H9 (cell line): ENCODE data around the gene FETUB. TPM values are rescaled to one million over a fixed set of nuclear protein-coding genes. Genes with fewer than 3 reads are reported as not detected.

Source experiments
- DNase-seq: peaks from one replicate; pipeline ENCODE4 v3.0.0-alpha.2; 2017
- H2AFZ ChIP-seq: one replicate; pipeline ENCODE4 v1.6.1; 2013; ENCODE audit warnings: mild to moderate bottlenecking, low read length, control low read depth, moderate library complexity
- H2AK5ac ChIP-seq: 2 replicates; pipeline ENCODE4 v1.6.1; 2013; ENCODE audit warnings: low read length, control low read depth, mixed read lengths; ENCODE audit not compliant: insufficient read length
- H2BK120ac ChIP-seq: one replicate; pipeline ENCODE4 v1.6.1; 2013; ENCODE audit warnings: low read depth, mild to moderate bottlenecking, low read length, control low read depth, inconsistent platforms; ENCODE audit not compliant: poor library complexity, severe bottlenecking
- H2BK12ac ChIP-seq: 2 replicates; pipeline ENCODE4 v1.6.1; 2013; ENCODE audit warnings: low read length, control low read depth, mixed read lengths, low read depth; ENCODE audit not compliant: insufficient read length
- H2BK15ac ChIP-seq: 2 replicates; pipeline ENCODE4 v1.6.1; 2013; ENCODE audit warnings: low read depth, low read length, control low read depth
- H2BK20ac ChIP-seq: one replicate; pipeline ENCODE4 v1.6.1; 2013; ENCODE audit warnings: low read depth, mild to moderate bottlenecking, low read length, control low read depth, inconsistent platforms; ENCODE audit not compliant: poor library complexity, severe bottlenecking
- H2BK5ac ChIP-seq: 2 replicates; pipeline ENCODE4 v1.6.1; 2013; ENCODE audit warnings: low read length, control low read depth, mixed read lengths; ENCODE audit not compliant: insufficient read length
- H3K14ac ChIP-seq: 2 replicates; pipeline ENCODE4 v1.6.1; 2013; ENCODE audit warnings: low read length, control low read depth; ENCODE audit not compliant: insufficient read depth
- H3K18ac ChIP-seq: 2 replicates; pipeline ENCODE4 v1.6.1; 2013; ENCODE audit warnings: low read depth, mild to moderate bottlenecking, mixed read lengths, low read length, control low read depth; ENCODE audit not compliant: insufficient read length
- H3K23ac ChIP-seq: 2 replicates; pipeline ENCODE4 v1.6.1; 2013; ENCODE audit warnings: low read length, control low read depth, mixed read lengths, low read depth; ENCODE audit not compliant: insufficient read length
- H3K23me2 ChIP-seq: 2 replicates; pipeline ENCODE4 v1.6.1; 2013; ENCODE audit warnings: low read depth, mild to moderate bottlenecking, mixed read lengths, low read length, control low read depth; ENCODE audit not compliant: insufficient read length, poor library complexity, severe bottlenecking
- H3K27ac ChIP-seq: 2 replicates; pipeline ENCODE4 v1.5.1; 2013; ENCODE audit warnings: low read length, control low read depth, mixed read lengths, low read depth; ENCODE audit not compliant: insufficient read length
- H3K27me3 ChIP-seq: 2 replicates; pipeline ENCODE4 v1.6.1; 2013; ENCODE audit warnings: low read length, control low read depth, inconsistent platforms; ENCODE audit not compliant: insufficient read depth
- H3K4ac ChIP-seq: 2 replicates; pipeline ENCODE4 v1.6.1; 2013; ENCODE audit warnings: low read depth, mild to moderate bottlenecking, control low read depth, inconsistent platforms, low read length, moderate library complexity
- H3K4me1 ChIP-seq: 2 replicates; pipeline ENCODE4 v1.6.1; 2013; ENCODE audit warnings: low read length, control low read depth, inconsistent platforms; ENCODE audit not compliant: insufficient read depth
- H3K4me2 ChIP-seq: 2 replicates; pipeline ENCODE4 v1.6.1; 2013; ENCODE audit warnings: low read length, control low read depth, mixed read lengths; ENCODE audit not compliant: insufficient read length, insufficient read depth
- H3K56ac ChIP-seq: 2 replicates; pipeline ENCODE4 v1.6.1; 2013; ENCODE audit warnings: low read depth, mild to moderate bottlenecking, mixed read lengths, low read length, control low read depth; ENCODE audit not compliant: insufficient read length
- H3K79me1 ChIP-seq: 2 replicates; pipeline ENCODE4 v1.6.1; 2013; ENCODE audit warnings: low read depth, mild to moderate bottlenecking, moderate library complexity, low read length, control low read depth, inconsistent platforms; ENCODE audit not compliant: insufficient read depth, poor library complexity, severe bottlenecking
- H3K79me2 ChIP-seq: 2 replicates; pipeline ENCODE4 v1.6.1; 2013; ENCODE audit warnings: low read length, control low read depth, inconsistent platforms; ENCODE audit not compliant: insufficient read depth
- H3K9ac ChIP-seq: 2 replicates; pipeline ENCODE4 v1.6.1; 2013; ENCODE audit warnings: low read length, control low read depth, mixed read lengths; ENCODE audit not compliant: insufficient read length; ENCODE audit errors: extremely low read depth
- H3K9me3 ChIP-seq: one replicate; pipeline ENCODE4 v1.6.1; 2013; ENCODE audit warnings: low read depth, low read length, inconsistent platforms; ENCODE audit not compliant: control insufficient read depth
- H3T11ph ChIP-seq: one replicate; pipeline ENCODE4 v1.6.1; 2013; ENCODE audit warnings: mild to moderate bottlenecking, low read length, control low read depth, inconsistent platforms
- H4K20me1 ChIP-seq: one replicate; pipeline ENCODE4 v1.6.1; 2013; ENCODE audit not compliant: control insufficient read depth, insufficient read length, insufficient read depth
- H4K5ac ChIP-seq: 2 replicates; pipeline ENCODE4 v1.6.1; 2013; ENCODE audit warnings: low read depth, mild to moderate bottlenecking, mixed read lengths, low read length, control low read depth; ENCODE audit not compliant: insufficient read length
- H4K8ac ChIP-seq: replicated peaks from 2 replicates; pipeline ENCODE4 v1.6.1; 2013; ENCODE audit warnings: low read length, control low read depth, mixed read lengths, low read depth; ENCODE audit not compliant: insufficient read length
- H4K91ac ChIP-seq: 2 replicates; pipeline ENCODE4 v1.6.1; 2013; ENCODE audit warnings: low read depth, mild to moderate bottlenecking, moderate library complexity, mixed read lengths, low read length, control low read depth; ENCODE audit not compliant: insufficient read length
- H3K27ac Mint-ChIP-seq, 3 experiments: 2 replicates in 2 of 3; 3 replicates in 1 of 3; pipeline ENCODE4 v1.8.0; 2020 to 2021; ENCODE audit warnings: mixed read lengths in 3 of 3, mild to moderate bottlenecking in 1 of 3, moderate library complexity in 1 of 3
- H3K27me3 Mint-ChIP-seq: 2 replicates; pipeline ENCODE4 v1.8.0; 2021; ENCODE audit warnings: low read depth, mild to moderate bottlenecking, moderate library complexity, mixed read lengths
- H3K36me3 Mint-ChIP-seq, 3 experiments: 2 replicates in 2 of 3; 3 replicates in 1 of 3; pipeline ENCODE4 v1.8.0; 2020 to 2021; ENCODE audit warnings: low read depth in 3 of 3, mixed read lengths in 3 of 3; ENCODE audit not compliant: insufficient read depth in 1 of 3
- H3K4me1 Mint-ChIP-seq, 2 experiments: 2 replicates each; pipeline ENCODE4 v1.8.0; 2020; ENCODE audit warnings: mixed read lengths in 2 of 2
- H3K4me3 Mint-ChIP-seq, 2 experiments: 2 replicates in 1 of 2; 3 replicates in 1 of 2; pipeline ENCODE4 v1.8.0; 2020 to 2021; ENCODE audit warnings: mild to moderate bottlenecking in 2 of 2, mixed read lengths in 2 of 2, moderate library complexity in 1 of 2
- H3K9me3 Mint-ChIP-seq, 2 experiments: 2 replicates in 1 of 2; 3 replicates in 1 of 2; pipeline ENCODE4 v1.8.0; 2020; ENCODE audit warnings: mild to moderate bottlenecking in 2 of 2, mixed read lengths in 2 of 2, moderate library complexity in 1 of 2
- CTCF ChIP-seq: fragments of 200-600 bp; sonication (generic); conservative IDR thresholded peaks from 3 replicates; pipeline ENCODE4 v1.8.0; 2021; ENCODE audit warnings: antibody characterized with exemption, mild to moderate bottlenecking
- WGBS: extraction: QIAGEN DNeasy Blood & Tissue Kit; methylation state at CpG from one replicate; pipeline ENCODE4 v1.1.7; 2013; ENCODE audit warnings: missing lambda C conversion rate, low lambda C conversion rate, mixed read lengths; ENCODE audit not compliant: insufficient read length; ENCODE audit errors: extremely low coverage; 5-methylcytosine and 5-hydroxymethylcytosine counted together
- total RNA-seq: library from RNA; stranded (reverse); gene quantifications from 2 replicates; pipeline ENCODE4 v1.2.1, GENCODE V29; 2021

FETUB gene
- total RNA-seq, 1 experiment from 2014 or later: not detected

- H3K4me3 Mint-ChIP-seq: no peak overlapping the region
Measured at GRCh38 chr3:186643493-186643892, 3.3 kb downstream of the FETUB start.

More at GRCh38 chr3:186643493-186643892, 3.3 kb downstream of the FETUB start:
- no peak overlapping the region for H2BK15ac ChIP-seq
- peaks cover 7% of the 10 kb centered on the region; the same call in 1 of the 2 replicates for H3K4me1 ChIP-seq
- DNase-seq: no peak
- no peak overlapping the region for H3K18ac ChIP-seq
- no peak overlapping the region for H3T11ph ChIP-seq
- TF ChIP-seq CTCF: no peak
- no peaks in the 10 kb centered on the region for H3K9me3 ChIP-seq
- no peak overlapping the region for H4K8ac ChIP-seq
- no peak overlapping the region for H3K27ac ChIP-seq
- no CpG with 5 or more reads among the region's 1 CpG for WGBS
- no peaks in the 10 kb centered on the region for H3K79me2 ChIP-seq
- no peak overlapping the region for H2AFZ ChIP-seq
- no peak overlapping the region for H3K14ac ChIP-seq
- no peaks in the 10 kb centered on the region for H3K23me2 ChIP-seq
- H3K23ac ChIP-seq: no peak overlapping the region
- H2AK5ac ChIP-seq: no peak overlapping the region
- H2BK20ac ChIP-seq: no peak overlapping the region
- H2BK120ac ChIP-seq: no peak overlapping the region
- no peak overlapping the region for H3K56ac ChIP-seq
- Mint-ChIP-seq H3K9me3 (no peaks in the 10 kb centered on the region), H3K27ac (no peak overlapping the region), H3K4me1 (peaks cover 20 to 26% of the 10 kb centered on the region in 2 experiments), H3K36me3 (no peaks in the 10 kb centered on the region), H3K27me3 (peaks cover 2% of the 10 kb centered on the region; the same call in 1 of the 2 replicates)
- H3K4ac ChIP-seq: no peak overlapping the region
- no peak overlapping the region for H2BK5ac ChIP-seq
- no peak overlapping the region for H3K4me2 ChIP-seq
- no peak overlapping the region for H4K5ac ChIP-seq
- no peak overlapping the region for H4K91ac ChIP-seq
- H3K27me3 ChIP-seq: no peaks in the 10 kb centered on the region
- H3K9ac ChIP-seq: no peak overlapping the region
- H3K79me1 ChIP-seq: no peaks in the 10 kb centered on the region
- no peak overlapping the region for H2BK12ac ChIP-seq
- no peaks in the 10 kb centered on the region for H4K20me1 ChIP-seq
